ENCODE measurements around the gene SF3A1.
A peak's percentile ranks its signal among the peaks of the same experiment; 100 is the strongest.

Gene SF3A1

DNA sequence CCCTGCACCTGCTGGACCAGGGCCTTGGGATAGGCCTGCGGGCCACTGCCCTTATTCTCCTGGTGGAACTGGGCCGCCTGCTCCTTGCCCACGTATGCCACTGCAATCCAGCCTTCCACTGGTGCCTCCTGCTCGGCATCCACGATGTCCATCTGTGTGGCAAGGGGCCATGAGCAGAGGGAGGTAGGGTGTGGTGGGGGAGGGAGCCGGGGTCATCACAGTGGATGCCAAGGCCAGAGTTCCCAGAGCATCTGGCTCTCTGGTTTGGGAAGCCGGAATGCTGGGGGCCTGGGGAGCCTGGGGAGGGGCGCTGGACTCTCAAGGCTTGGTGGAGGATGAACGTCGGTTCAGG lies 29.9 kb upstream of the SF3A1 start:
- DNase-seq = no peak

GRCh38 chr22:30385942-30386341 lies 29.2 kb upstream of the SF3A1 start:
- no peak for DNase-seq

- no peak for DNase-seq
These were observed 26.4 kb upstream of the SF3A1 start for GRCh38 chr22:30383061-30383460.

- no peak for DNase-seq
These were observed 25.6 kb upstream of the SF3A1 start for GRCh38 chr22:30382340-30382739.

GRCh38 chr22:30381264-30381663 lies 24.6 kb upstream of the SF3A1 start:
- DNase-seq = peak; percentile 61

- DNase-seq = no peak
These were observed 23.3 kb upstream of the SF3A1 start for GRCh38 chr22:30380011-30380410.

- no peak for DNase-seq
These were observed 18.7 kb upstream of the SF3A1 start for GRCh38 chr22:30375312-30375849.

DNA sequence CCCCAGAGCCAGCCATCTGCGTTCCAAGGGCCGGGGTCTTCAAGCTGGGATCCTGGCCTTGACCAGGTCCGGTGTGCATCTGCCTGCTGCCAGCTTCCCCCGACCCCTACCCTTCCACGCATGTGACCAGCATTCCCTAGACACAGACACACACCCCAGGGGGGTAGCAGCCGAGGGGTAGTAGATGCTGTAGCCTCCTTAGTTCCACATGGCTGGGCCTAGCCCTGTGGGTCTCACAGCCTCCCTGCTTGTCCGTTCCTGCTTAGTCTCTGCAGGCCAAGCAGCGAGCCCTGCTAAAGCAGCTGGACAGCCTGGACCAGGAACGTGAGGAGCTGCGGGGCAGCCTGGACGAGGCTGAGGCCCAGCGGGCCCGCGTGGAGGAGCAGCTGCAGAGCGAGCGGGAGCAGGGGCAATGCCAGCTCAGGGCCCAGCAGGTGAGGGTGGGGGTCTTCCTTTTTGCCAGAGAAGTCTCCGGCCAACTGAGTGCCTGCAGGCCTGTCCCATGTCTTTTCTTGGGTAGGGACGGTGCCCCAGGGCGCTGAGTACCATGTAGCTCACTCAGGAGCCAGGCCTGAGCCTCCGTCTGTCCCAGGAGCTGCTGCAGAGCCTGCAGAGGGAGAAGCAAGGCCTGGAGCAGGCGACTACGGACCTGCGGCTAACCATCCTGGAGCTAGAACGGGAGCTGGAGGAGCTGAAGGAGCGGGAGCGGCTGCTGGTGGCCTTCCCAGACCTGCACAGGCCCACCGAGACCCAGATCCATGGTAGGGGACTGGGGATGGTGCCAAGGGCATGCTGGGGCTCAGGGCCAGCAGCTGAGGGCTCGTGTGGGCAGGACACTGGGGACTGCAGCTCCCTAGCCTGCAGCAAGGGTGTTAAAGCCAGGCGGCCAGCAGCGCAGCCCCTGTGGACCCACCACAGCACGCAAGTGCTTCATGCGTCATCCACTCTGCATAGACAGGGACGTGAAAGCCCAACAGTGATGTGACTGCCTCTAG lies 16.9 kb upstream of the SF3A1 start:
- DNase-seq = no peak

DNA sequence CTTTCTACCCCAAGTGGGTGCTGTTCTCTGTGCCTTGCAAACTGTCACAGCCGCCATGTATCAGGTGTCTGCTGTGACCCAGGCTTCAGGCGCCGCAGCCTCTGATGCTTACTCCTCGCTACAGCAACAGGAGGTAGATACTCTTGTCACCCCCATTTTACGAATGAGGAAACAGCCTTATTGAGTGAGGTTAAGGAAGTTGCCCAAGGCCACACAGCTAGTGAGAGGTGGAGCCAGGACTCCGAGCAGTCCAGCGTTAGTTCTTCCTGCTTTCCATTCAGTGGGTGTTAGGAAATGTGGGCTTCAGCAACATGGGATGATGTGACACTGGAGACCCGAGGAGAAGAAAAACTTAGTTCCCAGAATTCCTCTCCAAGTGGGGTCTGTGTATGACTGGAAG lies 16.2 kb upstream of the SF3A1 start:
- no peak for DNase-seq

DNA sequence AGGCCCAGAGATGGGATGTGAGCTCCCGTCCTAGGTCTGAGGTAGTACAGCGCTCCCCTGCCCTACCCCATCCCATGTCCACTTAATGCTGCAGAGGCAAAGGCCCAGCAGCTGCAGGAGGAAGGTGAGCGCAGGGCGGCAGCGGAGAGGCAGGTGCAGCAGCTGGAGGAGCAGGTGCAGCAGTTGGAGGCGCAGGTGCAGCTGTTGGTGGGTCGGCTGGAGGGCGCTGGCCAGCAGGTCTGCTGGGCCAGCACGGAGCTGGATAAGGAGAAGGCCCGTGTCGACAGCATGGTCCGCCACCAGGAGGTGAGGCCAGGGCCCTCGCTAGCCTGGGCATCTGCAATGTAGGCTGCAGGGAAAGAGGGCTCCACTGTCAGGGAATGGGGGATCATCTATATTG lies 15.3 kb upstream of the SF3A1 start:
- DNase-seq = no peak

DNA sequence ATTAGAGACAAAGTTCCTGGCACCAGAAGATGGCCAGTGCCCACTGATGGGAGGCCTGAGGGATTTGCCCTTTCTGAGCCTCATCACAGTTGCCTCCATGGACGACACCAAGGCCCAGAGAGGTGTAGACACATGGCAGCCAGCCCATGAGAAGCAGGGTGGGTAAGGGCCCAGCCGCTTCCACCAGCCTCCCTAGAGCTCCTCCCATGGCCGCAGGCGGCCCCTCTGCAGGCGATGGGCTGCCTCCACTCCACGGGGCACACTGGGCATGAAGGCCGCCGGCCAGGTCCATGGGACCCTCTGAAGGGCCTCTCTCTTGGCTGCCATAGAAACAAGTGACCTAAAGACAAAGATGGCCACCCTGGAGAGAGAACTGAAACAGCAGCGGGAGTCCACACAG lies 14.6 kb upstream of the SF3A1 start:
- no peak for DNase-seq

DNA sequence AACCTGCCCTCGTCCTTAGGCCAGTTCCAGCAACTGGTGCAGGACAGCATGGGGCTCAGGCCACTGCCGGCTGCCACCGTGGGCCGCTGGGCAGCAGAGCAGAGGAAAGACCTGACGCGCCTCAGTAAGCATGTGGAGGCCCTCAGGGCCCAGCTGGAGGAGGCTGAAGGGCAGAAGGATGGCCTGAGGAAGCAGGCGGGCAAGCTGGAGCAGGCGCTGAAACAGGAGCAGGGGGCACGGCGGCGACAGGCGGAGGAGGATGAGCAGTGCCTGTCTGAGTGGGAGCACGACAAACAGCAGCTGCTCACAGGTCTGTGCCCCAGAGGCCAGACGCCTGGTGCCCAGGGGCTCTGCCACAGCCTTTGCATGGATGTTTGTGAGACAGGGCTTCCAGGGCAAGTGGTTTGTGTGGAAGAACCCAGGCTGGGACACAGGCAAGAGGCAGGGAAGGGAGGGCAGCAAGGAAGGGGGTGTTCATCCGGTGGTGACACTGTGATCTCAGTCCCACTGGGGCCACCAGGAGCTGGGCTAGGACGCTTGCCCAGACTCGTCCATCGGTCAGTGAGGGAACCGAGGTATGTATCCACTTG lies 14.0 kb upstream of the SF3A1 start:
- DNase-seq = no peak

DNA sequence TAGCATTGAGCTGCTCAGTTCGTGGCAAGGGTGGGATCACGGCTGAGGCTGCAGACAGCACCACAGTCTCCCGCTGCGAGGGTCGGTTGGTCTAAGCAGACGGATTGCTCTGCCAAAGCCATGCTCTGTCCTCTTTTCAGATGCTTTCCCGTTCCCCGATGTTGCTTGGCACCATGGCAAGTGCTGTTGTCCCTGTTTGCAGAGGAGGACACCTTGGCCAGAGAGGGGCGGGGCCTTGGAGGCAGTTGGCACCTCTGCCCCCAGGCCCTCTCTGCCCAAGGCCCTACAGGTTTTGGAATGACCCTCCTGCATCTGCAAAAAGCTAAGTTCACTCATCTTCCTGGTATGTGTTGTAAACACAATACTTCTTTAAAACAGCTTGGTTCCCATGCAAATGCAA lies 11.7 kb upstream of the SF3A1 start:
- DNase-seq = no peak

GRCh38 chr22:30365891-30366290 lies 9.2 kb upstream of the SF3A1 start:
- no peak for DNase-seq

DNA sequence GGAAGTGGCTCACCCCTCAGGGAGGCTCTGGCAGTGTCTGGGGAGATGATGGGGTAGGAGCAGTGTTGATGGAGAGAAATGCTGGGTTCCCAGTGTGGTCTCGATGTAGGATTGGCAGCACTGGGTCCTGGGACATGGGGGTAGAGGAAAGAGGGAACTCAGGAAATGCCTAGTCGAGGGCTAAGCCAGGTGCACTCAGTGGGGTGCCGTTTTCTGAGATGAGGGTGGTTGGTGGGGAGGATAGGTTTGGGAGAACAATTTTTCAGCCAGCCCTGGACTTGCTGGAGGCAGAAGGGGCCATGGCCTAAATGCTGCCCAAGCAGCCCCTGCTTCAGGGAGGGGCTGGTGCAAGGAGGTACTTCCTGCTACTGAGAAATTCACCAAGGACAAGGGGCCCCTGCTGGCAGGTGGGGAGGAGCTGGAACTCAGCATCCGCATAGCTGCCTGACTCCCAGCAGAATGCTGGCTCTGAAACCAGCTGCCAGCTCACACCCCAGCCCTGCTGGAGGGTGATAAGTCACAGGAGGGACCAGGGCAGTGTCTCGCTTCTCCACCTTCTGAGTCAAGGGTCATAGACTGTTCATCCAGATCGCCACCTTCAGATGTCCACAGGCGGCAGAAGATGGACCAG lies 6.1 kb upstream of the SF3A1 start:
- DNase-seq = no peak

DNA sequence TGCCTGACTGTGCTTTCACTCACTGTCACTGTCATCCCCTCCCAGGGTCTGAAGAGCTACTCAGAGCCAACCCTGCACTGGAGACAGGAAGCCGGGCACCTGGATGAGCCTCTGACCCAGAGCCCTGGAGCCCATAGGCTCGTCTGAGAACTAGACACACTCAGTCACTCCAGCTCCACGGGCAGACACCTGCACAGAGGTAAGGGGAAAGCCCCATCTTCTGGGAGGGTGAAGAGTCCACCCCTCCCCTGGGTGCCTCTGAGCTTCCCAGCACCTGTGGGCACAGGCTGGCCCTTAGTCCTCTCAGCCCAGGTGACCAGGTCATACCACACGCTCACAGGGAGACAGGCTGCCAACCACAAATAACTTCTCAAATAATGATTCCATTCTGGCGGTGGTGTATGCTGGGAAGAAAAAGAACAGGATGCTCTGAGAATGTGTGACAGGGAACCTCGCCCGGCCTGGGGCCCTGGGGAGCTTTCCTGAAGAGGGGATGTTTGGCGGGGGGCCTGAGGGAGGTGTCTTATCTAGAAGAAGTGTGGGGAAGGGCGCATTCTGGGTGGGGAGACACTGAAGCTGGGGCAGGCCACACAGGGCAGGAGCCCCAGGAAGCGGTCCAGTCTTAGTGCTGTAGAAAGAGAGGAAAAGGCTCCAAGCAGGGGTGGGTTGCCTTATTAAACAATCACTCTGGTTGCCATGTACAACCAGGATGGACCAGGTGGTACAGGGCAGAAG lies 5.4 kb upstream of the SF3A1 start:
- no peak for DNase-seq

- DNase-seq = no peak
These were observed 1.8 kb upstream of the SF3A1 start for GRCh38 chr22:30358541-30358940.

- no peak for DNase-seq
These were observed 1.0 kb upstream of the SF3A1 start for GRCh38 chr22:30357650-30358215.

DNA sequence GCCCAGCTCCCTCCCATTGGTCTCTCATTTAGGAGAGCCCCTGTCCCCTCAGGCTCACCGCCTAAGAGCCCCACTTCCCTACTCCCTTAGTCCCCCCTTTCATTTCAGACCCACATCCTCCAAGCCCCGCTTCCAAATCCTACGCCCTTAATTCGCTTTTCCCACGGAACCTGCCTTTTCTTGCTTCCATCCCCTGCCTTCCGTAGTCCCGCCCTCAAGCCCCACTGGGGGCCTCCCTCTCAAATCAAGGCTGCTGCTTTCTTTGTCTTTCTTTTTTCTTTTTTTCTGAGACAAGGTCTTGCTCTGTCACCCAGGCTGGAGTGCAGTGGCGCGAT lies 509 bp upstream of the SF3A1 start:
- no peak for DNase-seq

GRCh38 chr22:30354644-30355043 lies 2.0 kb downstream of the SF3A1 start:
- DNase-seq = no peak

GRCh38 chr22:30351226-30351625 lies 5.5 kb downstream of the SF3A1 start:
- no peak for DNase-seq

DNA sequence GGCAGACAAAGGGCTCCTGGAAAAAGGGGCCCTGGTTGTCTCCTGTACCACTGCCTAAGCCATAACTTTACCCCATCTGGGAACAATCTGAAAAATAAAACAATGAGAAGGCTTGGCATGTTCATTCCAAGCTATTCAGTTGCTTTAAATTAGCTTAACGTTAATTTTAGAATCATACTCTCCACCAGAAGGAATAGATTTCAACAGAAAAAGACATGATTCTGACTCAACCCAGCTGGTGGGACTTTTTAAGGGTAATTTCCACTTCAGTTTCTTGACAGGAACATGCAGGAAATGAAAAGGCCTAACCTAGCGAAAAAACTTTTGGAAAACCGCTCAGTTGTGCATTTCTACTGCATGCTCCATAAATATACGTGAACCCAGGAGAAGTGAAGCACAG lies 7.9 kb downstream of the SF3A1 start:
- DNase-seq = no peak

DNA sequence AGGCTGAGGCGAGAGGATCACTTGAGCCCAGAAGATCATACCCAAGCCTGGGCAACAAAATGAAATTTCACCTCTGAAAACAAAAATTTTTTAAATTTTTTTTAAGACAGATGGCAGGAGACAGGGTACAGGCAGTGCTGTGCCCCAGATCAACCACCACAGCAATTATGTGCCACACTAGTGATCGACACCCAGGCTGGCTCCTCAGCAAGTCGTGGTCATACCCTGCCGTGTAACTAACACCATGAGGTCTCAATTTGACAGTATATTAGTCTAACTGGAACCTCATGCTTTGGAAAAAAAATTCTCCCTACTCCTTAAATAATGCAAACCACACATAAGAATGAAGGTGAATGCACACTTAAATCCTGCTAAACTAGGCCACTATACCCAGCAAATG lies 8.3 kb downstream of the SF3A1 start:
- DNase-seq = peak; percentile 25
